Neural crest cell (in vitro differentiated cells): ENCODE results near the gene TGM4. TPM values are rescaled to one million over a fixed set of nuclear protein-coding genes. Genes with fewer than 3 reads are reported as not detected.

Experiments used
- DNase-seq: peaks from one replicate; pipeline ENCODE4 v3.0.0; 2021; ENCODE audit warnings: low read depth, mixed read lengths, low spot score
- H3K27ac Mint-ChIP-seq: one replicate; pipeline ENCODE4 v1.8.0; 2021; ENCODE audit warnings: mild to moderate bottlenecking, mixed read lengths; ENCODE audit not compliant: unreplicated experiment
- H3K27me3 Mint-ChIP-seq: 2 replicates; pipeline ENCODE4 v1.8.0; 2021; ENCODE audit warnings: low read depth, mild to moderate bottlenecking, mixed read lengths
- H3K36me3 Mint-ChIP-seq: 2 replicates; pipeline ENCODE4 v1.8.0; 2021; ENCODE audit warnings: low read depth, mild to moderate bottlenecking, mixed read lengths
- H3K4me1 Mint-ChIP-seq: 2 replicates; pipeline ENCODE4 v1.8.0; 2021; ENCODE audit warnings: mixed read lengths
- H3K4me3 Mint-ChIP-seq: one replicate; pipeline ENCODE4 v1.8.0; 2021; ENCODE audit warnings: mild to moderate bottlenecking, mixed read lengths
- H3K9me3 Mint-ChIP-seq: 2 replicates; pipeline ENCODE4 v1.8.0; 2021; ENCODE audit warnings: mixed read lengths
- total RNA-seq: library from RNA; stranded (reverse); gene quantifications from 2 replicates; pipeline ENCODE4 v1.2.1, GENCODE V29; 2021
- TF ChIP-seq, protein P1 (sequence below): fragments of 200-600 bp; sonication (generic); conservative IDR thresholded peaks from 2 replicates; pipeline ENCODE4 v1.5.0; 2021; ENCODE audit warnings: antibody characterized with exemption, mild to moderate bottlenecking

TGM4 gene
- total RNA-seq, 1 donor from 2014 or later = not detected

DNA sequence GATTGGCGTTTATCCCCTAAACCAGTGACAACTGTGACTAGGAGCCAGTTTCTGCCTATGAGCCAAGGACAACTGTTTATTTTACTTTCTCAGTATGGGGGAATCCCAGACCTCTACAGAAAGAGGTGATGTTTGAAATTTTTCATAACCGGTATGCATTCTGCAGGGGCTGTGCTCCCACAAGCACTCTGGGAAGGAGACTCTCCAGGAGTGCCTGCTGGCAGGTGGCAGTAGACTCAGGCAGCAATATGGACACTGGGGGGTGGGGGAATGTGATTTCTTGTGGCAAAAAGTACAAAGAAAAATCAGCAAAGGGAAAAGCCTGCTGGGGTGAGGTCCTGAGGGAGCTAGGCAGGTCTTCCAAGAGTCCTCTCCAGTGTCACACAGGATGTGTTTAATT lies 5.9 kb downstream of the TGM4 start:
- TF ChIP-seq, protein P1, sequence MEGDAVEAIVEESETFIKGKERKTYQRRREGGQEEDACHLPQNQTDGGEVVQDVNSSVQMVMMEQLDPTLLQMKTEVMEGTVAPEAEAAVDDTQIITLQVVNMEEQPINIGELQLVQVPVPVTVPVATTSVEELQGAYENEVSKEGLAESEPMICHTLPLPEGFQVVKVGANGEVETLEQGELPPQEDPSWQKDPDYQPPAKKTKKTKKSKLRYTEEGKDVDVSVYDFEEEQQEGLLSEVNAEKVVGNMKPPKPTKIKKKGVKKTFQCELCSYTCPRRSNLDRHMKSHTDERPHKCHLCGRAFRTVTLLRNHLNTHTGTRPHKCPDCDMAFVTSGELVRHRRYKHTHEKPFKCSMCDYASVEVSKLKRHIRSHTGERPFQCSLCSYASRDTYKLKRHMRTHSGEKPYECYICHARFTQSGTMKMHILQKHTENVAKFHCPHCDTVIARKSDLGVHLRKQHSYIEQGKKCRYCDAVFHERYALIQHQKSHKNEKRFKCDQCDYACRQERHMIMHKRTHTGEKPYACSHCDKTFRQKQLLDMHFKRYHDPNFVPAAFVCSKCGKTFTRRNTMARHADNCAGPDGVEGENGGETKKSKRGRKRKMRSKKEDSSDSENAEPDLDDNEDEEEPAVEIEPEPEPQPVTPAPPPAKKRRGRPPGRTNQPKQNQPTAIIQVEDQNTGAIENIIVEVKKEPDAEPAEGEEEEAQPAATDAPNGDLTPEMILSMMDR = no peak
- H3K9me3 Mint-ChIP-seq = no peaks in the 10 kb centered on the region
- no peaks in the 10 kb centered on the region for H3K27me3 Mint-ChIP-seq
- no peak for DNase-seq
- H3K4me1 Mint-ChIP-seq = no peaks in the 10 kb centered on the region
- H3K36me3 Mint-ChIP-seq = no peaks in the 10 kb centered on the region
- no peak overlapping the region for H3K4me3 Mint-ChIP-seq
- H3K27ac Mint-ChIP-seq = no peak overlapping the region

DNA sequence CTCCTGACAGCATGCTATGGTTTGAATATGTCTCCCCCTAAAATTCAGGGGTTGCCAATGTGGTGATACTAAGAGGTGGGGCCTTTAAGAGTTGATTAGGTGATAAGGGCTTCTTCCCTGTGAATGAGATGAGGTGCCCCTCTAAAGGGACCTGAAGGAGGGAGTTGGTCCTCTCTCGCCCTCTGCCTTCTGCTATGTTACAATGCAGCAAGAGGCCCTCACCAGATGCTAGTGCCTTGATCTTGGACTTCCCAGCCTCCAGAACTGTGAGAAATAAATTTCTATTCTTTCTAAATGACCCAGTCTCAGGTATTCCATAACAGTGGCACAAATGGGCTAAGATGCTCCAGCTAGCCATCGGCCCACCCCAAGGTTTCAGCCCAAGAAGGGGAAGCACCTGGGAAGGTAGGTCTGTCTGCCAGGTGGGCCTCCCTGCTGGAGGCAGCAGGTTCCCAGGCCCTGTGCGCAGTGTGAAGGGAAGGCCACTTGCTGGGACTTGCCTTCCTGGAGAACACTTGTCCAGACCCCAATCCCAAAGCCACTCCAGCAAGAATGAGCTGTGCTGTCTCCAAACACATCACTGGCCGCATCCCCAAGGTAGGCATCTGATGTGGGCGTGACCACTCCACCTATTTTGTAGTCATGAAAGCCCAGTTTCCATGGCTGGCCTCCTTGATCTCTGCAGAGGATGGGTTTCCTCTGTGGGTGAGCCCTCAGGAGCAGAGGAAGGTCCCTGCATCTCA lies 9.0 kb downstream of the TGM4 start:
- Mint-ChIP-seq H3K36me3 (no peaks in the 10 kb centered on the region), H3K4me1 (no peaks in the 10 kb centered on the region), H3K27me3 (peaks cover 3% of the 10 kb centered on the region), H3K4me3 (no peak overlapping the region), H3K27ac (no peak overlapping the region), H3K9me3 (no peaks in the 10 kb centered on the region)
- DNase-seq = no peak
- TF ChIP-seq, protein P1 = peak; percentile 14

DNA sequence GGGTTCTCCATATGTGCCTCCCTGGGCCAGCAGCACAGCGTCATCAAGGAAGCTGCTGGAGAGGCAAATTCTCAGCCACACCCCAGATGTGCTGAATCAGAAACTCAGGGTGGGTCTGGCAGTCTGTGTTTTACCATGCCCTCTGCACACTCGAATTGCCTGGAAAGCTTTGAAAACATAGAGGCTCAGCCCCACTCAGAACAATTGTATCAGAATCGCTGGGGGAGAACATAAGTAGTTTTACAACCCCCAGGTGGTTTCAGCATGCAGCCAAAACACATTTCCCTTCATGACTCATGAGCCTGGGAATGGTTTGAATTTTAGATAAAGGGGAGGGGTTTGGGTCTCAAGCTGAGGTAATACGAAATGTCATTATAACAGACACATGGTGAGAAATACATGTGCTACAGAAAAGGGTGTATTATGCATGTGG lies 9.6 kb downstream of the TGM4 start:
- TF ChIP-seq, protein P1 = no peak
- no peak overlapping the region for H3K4me3 Mint-ChIP-seq
- H3K27me3 Mint-ChIP-seq = peaks cover 3% of the 10 kb centered on the region
- no peak overlapping the region for H3K27ac Mint-ChIP-seq
- DNase-seq = no peak
- H3K36me3 Mint-ChIP-seq = no peaks in the 10 kb centered on the region
- no peaks in the 10 kb centered on the region for H3K9me3 Mint-ChIP-seq
- no peaks in the 10 kb centered on the region for H3K4me1 Mint-ChIP-seq

DNA sequence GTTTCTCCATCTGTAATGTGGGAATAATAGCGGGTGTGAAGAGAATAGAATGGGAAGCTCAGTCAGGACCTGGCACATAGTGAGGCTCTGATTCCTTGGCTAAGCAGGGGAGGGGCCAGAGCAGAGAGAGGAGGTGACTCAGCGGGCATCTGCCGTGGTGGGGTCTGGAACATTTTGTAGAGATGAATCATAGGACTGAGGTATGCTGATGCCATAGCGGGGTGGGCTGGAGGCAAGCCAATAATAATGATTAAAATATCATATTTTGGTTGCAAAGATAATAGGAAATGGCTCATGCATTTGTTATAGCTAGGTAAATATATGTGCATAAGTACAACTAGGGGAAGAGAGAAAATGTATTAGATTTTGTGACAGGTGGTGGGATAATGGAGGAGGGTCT lies 11.2 kb downstream of the TGM4 start:
- TF ChIP-seq, protein P1 = no peak
- no peak overlapping the region for H3K27ac Mint-ChIP-seq

DNA sequence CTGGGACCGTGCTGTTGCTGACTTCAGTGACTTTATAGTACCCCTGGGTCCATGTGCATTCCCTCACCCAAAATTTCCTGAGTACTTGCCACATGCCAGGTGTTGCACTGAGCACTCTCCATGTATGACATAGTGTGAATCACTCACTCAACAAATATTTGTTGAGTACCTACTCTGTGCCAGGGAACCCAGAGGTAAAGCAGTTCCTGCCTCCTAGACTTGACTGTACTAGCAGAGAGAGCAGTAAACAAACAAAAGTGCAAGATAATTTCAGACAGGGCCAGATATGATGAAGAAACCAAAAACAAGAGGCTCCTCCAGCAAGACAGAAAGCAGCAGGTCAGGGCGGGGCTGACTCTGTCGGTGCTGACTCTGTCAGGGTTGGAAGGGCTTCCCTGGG lies 12.2 kb downstream of the TGM4 start:
- Mint-ChIP-seq H3K27me3 (peaks cover 3% of the 10 kb centered on the region), H3K27ac (no peak overlapping the region), H3K4me3 (no peak overlapping the region), H3K4me1 (no peaks in the 10 kb centered on the region), H3K36me3 (no peaks in the 10 kb centered on the region), H3K9me3 (no peaks in the 10 kb centered on the region)
- TF ChIP-seq, protein P1 = no peak
- DNase-seq = no peak

More for the DNA sequence above, 11.2 kb downstream of the TGM4 start:
- DNase-seq = no peak
- no peaks in the 10 kb centered on the region for H3K36me3 Mint-ChIP-seq
- H3K27me3 Mint-ChIP-seq = peaks cover 3% of the 10 kb centered on the region
- no peaks in the 10 kb centered on the region for H3K9me3 Mint-ChIP-seq
- no peaks in the 10 kb centered on the region for H3K4me1 Mint-ChIP-seq
- no peak overlapping the region for H3K4me3 Mint-ChIP-seq
